Measurements from ENCODE around the gene ZNF425.
A peak's percentile ranks its signal among the peaks of the same experiment; 100 is the strongest.

The ZNF425 gene

GRCh38 chr7:149161241-149161848 lies 35.2 kb upstream of the ZNF425 start:
- DNase-seq (ENCODE audit: low read depth in 2 of 2): peak in 1 of 2 donors; percentile 41
- H3K4me3 ChIP-seq (replicated peaks in 1 of 2; ENCODE audit: low read depth in 2 of 2, low read length in 2 of 2): no peak overlapping the region
- no peak for TF ChIP-seq CTCF (IDR thresholded peaks at IDR 0.05; ENCODE audit: low read depth, low read length)

- no peak overlapping the region for H3K4me3 ChIP-seq (replicated peaks in 1 of 2; ENCODE audit: low read depth in 2 of 2, low read length in 2 of 2)
- DNase-seq (ENCODE audit: low read depth in 2 of 2): no peak
Observed at GRCh38 chr7:149156898-149157297, 30.8 kb upstream of the ZNF425 start.

GRCh38 chr7:149154056-149154455 lies 27.9 kb upstream of the ZNF425 start:
- no peak overlapping the region for H3K4me3 ChIP-seq (replicated peaks in 1 of 2; ENCODE audit: low read depth in 2 of 2, low read length in 2 of 2)
- no peak for DNase-seq (ENCODE audit: low read depth in 2 of 2)
- no peak for TF ChIP-seq CTCF (IDR thresholded peaks at IDR 0.05; ENCODE audit: low read depth, low read length)

More at GRCh38 chr7:149156898-149157297, 30.8 kb upstream of the ZNF425 start:
- TF ChIP-seq CTCF (IDR thresholded peaks at IDR 0.05; ENCODE audit: low read depth, low read length): no peak

GRCh38 chr7:149153346-149153745 lies 27.2 kb upstream of the ZNF425 start:
- TF ChIP-seq CTCF (IDR thresholded peaks at IDR 0.05; ENCODE audit: low read depth, low read length): no peak
- DNase-seq (ENCODE audit: low read depth in 2 of 2): no peak
- H3K4me3 ChIP-seq (replicated peaks in 1 of 2; ENCODE audit: low read depth in 2 of 2, low read length in 2 of 2): no peak overlapping the region

DNA sequence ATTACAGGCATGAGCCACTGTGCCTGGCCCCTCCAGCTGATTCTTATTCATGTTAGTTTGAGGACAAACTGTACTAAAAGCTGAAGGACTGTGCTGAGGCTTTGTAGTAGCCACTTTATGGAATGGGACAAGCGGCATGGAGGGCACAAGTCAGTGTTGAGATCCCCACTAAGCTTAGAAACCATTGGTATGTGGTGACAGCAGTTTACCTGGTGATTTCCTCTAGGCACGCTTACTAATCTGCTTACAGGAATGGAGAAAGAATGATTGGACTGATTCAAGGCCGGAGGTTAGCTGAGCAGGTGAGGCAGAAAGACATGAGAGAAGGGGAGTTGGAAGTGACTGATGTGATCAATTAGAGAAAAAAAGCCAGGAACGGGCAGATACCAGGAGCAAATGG lies 24.9 kb upstream of the ZNF425 start:
- TF ChIP-seq CTCF (IDR thresholded peaks at IDR 0.05; ENCODE audit: low read depth, low read length): no peak
- DNase-seq (ENCODE audit: low read depth in 2 of 2): no peak

DNA sequence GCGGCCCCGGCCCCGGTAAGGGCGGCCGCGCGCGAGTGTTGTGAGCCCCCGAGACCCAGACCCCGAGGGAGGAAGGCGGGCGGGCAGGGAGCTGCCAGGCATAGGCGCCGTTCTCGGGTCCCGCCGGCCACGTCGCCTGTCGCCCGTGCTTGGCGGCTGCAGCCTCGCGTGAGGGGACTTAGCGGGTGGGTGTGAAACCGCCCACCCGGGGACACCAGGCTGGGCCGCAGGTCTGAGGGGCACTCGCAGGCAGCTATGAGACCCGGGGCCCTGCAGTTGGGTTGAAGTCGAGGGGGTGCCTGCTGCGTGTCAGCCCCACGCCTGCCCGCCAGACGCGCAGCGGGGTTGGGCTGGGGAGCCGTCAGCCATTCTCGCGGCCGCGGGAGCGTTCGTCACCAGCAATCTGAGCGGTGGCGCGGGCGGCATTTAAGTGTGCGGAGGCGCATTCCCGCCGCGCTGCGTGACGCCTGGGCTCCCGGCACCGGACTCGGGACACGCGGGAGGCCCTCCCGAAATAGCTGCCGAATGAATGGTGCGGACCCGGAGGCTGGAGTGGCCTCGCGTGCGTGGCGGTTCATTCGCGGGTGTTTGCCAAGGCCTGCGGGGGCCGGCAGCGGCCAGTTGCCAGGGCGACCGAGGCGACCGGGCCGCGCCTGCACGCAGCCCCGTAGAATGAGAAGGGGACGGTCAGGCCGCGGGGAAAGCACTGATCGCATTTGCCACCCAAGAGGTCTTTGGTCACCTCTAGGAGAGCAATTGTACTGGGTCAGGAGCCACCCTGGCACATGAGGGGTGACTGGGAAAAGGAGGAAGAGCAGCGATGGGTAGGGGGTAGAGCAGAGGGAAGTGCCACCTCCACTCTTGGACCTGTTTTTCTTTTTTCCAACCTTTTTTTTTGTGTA lies 21.9 kb upstream of the ZNF425 start:
- H3K4me3 ChIP-seq (replicated peaks in 1 of 2; ENCODE audit: low read depth in 2 of 2, low read length in 2 of 2): peak overlapping the region; percentile 83 to 86
- no peak for TF ChIP-seq CTCF (IDR thresholded peaks at IDR 0.05; ENCODE audit: low read depth, low read length)
- DNase-seq (ENCODE audit: low read depth in 2 of 2): peak; percentile 50 to 59

More for the DNA sequence above, 24.9 kb upstream of the ZNF425 start:
- H3K4me3 ChIP-seq (replicated peaks in 1 of 2; ENCODE audit: low read depth in 2 of 2, low read length in 2 of 2): no peak overlapping the region
